GM18870 (cell line): ENCODE data around the gene ADCY9.

Experiments
- ATAC-seq: cut with Tn5 transposase; IDR thresholded peaks from one replicate; pipeline ENCODE4 v1.9.1; 2021; ENCODE audit warnings: moderate library complexity; ENCODE audit not compliant: unreplicated experiment

The ADCY9 gene

GRCh38 chr16:4124535-4125294, 8.5 kb upstream of the ADCY9 start:
- ATAC-seq = no peak

- no peak for ATAC-seq
Observed at GRCh38 chr16:4123616-4124300, 7.5 kb upstream of the ADCY9 start.

GRCh38 chr16:4120176-4120575, 3.9 kb upstream of the ADCY9 start:
- no peak for ATAC-seq

- ATAC-seq = no peak
Observed at GRCh38 chr16:4117250-4117578, 972 bp upstream of the ADCY9 start.

- no peak for ATAC-seq
Observed at GRCh38 chr16:4115949-4116318, 308 bp downstream of the ADCY9 start.

GRCh38 chr16:4115209-4115948, 863 bp downstream of the ADCY9 start:
- no peak for ATAC-seq

GRCh38 chr16:4114257-4115208, 1.7 kb downstream of the ADCY9 start:
- ATAC-seq = no peak

GRCh38 chr16:4113358-4114256, 2.6 kb downstream of the ADCY9 start:
- ATAC-seq = no peak

GRCh38 chr16:4111748-4112696, 4.2 kb downstream of the ADCY9 start:
- ATAC-seq = no peak

GRCh38 chr16:4110680-4111079, 5.6 kb downstream of the ADCY9 start:
- ATAC-seq = no peak

- no peak for ATAC-seq
Observed at GRCh38 chr16:4110065-4110464, 6.2 kb downstream of the ADCY9 start.

GRCh38 chr16:4109250-4109736, 6.9 kb downstream of the ADCY9 start:
- no peak for ATAC-seq

GRCh38 chr16:4106516-4106915, 9.7 kb downstream of the ADCY9 start:
- no peak for ATAC-seq

GRCh38 chr16:4105848-4106247, 10.4 kb downstream of the ADCY9 start:
- no peak for ATAC-seq

- no peak for ATAC-seq
Observed at GRCh38 chr16:4103745-4104144, 12.5 kb downstream of the ADCY9 start.

- no peak for ATAC-seq
Observed at GRCh38 chr16:4101421-4102219, 14.6 kb downstream of the ADCY9 start.

- no peak for ATAC-seq
Observed at GRCh38 chr16:4098501-4098900, 17.7 kb downstream of the ADCY9 start.

GRCh38 chr16:4097826-4098240, 18.4 kb downstream of the ADCY9 start:
- no peak for ATAC-seq
